ENCODE measurements around the gene RAB10. TPM values are rescaled to one million over a fixed set of nuclear protein-coding genes. Genes with fewer than 3 reads are reported as not detected.

RAB10 gene
- total and polyA plus RNA-seq, 9 of the 15 experiments (the other 6 are each of a cell fraction or from before 2014, with no cell fraction given) = 25.1 to 214 (median 157) TPM

GRCh38 chr2:26068602-26069298, 34.9 kb downstream of the RAB10 start (continued):
- TF ChIP-seq E4F1 (CRISPR knock-in tag; IDR thresholded peaks at IDR 0.05; ENCODE audit: borderline replicate concordance) (no peak), HDAC1 (IDR thresholded peaks at IDR 0.05) (peak; percentile 49 to 53; a peak in 1 of 4 replicates), GATAD2B (IDR thresholded peaks at IDR 0.05; ENCODE audit: borderline replicate concordance) (peak; percentile 84; the same call in 1 of the 2 replicates), ZNF41 (CRISPR knock-in tag; conservative IDR thresholded peaks at IDR 0.05) (no peak), NFE2 (IDR thresholded peaks at IDR 0.05; ENCODE audit: low read depth) (peak; percentile 99), ZNF253 (CRISPR knock-in tag; conservative IDR thresholded peaks at IDR 0.05) (no peak), GABPB1 (CRISPR knock-in tag; IDR thresholded peaks at IDR 0.05) (no peak), CBFA2T2 (conservative IDR thresholded peaks at IDR 0.05) (peak; percentile 93), KLF6 (CRISPR knock-in tag; IDR thresholded peaks at IDR 0.05; ENCODE audit: borderline replicate concordance) (peak; percentile 16; the same call in 1 of the 2 replicates), SMAD2 (IDR thresholded peaks at IDR 0.05; ENCODE audit: low read depth, low read length) (no peak), MEF2D (tag; conservative IDR thresholded peaks at IDR 0.05; ENCODE audit: low read depth) (no peak), MYNN (IDR thresholded peaks at IDR 0.05) (peak; percentile 25; the same call in 1 of the 2 replicates), MYNN (CRISPR knock-in tag; IDR thresholded peaks at IDR 0.05) (no peak), EP400 (IDR thresholded peaks at IDR 0.05) (peak; percentile 66), NCOA2 (IDR thresholded peaks at IDR 0.05; ENCODE audit: partially characterized antibody in 2 of 2) (peak in 1 of 2 experiments; percentile 73), POLR2A (conservative IDR thresholded peaks at IDR 0.05) (peak; percentile 49), ZBTB40 (IDR thresholded peaks at IDR 0.05) (peak; percentile 54; the same call in 1 of the 2 replicates), ZBTB40 (CRISPR knock-in tag; IDR thresholded peaks at IDR 0.05) (no peak)
